Measurements from ENCODE around the gene DCHS2. TPM values are rescaled to one million over a fixed set of nuclear protein-coding genes. Genes with fewer than 3 reads are reported as not detected.

The DCHS2 gene
- total RNA-seq, 1 experiment from 2014 or later, result 0.02 TPM

DNA sequence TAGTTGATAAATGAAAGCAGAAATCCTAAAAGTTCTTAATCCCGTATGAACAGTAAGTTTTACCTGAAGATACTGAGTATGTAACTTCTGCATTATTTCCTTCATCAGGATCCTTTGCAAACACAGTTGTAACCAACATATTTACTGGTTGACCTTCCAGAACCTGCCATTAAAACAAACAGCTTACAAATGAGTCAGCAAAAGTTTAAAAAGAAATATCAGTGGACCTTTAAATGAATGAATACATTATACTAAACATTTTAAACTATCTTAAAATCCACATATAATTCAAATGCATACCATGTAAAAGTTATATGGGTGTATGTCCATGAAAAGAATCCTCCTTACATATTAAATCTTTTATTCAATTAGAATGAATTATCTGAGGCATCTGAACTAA lies 163.6 kb downstream of the DCHS2 start:
- H3K27me3 ChIP-seq (ENCODE audit: insufficient read depth, low read depth), result no peaks in the 10 kb centered on the region
- ChIA-PET CTCF (no interaction called here), POLR2A (ENCODE audit: unreplicated experiment) (no interaction called here)
- H3F3A ChIP-seq (ENCODE audit: insufficient read depth, low read depth), result no peaks in the 10 kb centered on the region
- no peak for TF ChIP-seq EZH2 (IDR thresholded peaks at IDR 0.05; ENCODE audit: low read depth)
- TF ChIP-seq, protein P1, sequence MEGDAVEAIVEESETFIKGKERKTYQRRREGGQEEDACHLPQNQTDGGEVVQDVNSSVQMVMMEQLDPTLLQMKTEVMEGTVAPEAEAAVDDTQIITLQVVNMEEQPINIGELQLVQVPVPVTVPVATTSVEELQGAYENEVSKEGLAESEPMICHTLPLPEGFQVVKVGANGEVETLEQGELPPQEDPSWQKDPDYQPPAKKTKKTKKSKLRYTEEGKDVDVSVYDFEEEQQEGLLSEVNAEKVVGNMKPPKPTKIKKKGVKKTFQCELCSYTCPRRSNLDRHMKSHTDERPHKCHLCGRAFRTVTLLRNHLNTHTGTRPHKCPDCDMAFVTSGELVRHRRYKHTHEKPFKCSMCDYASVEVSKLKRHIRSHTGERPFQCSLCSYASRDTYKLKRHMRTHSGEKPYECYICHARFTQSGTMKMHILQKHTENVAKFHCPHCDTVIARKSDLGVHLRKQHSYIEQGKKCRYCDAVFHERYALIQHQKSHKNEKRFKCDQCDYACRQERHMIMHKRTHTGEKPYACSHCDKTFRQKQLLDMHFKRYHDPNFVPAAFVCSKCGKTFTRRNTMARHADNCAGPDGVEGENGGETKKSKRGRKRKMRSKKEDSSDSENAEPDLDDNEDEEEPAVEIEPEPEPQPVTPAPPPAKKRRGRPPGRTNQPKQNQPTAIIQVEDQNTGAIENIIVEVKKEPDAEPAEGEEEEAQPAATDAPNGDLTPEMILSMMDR (conservative IDR thresholded peaks at IDR 0.05), result no peak
- H3K79me2 ChIP-seq (ENCODE audit: low read depth), result no peaks in the 10 kb centered on the region
- H4K20me1 ChIP-seq (ENCODE audit: insufficient read depth), result no peaks in the 10 kb centered on the region
- no peak overlapping the region for H3K27ac ChIP-seq
- no peaks in the 10 kb centered on the region for H3K4me1 ChIP-seq (replicated peaks; ENCODE audit: insufficient read depth)
- H3K4me3 ChIP-seq, result no peak overlapping the region
- DNase-seq, result no peak
- no TSS peak for BruUV-seq (replicated peaks)
- H3K9me3 ChIP-seq (ENCODE audit: insufficient read depth, low read depth), result no peaks in the 10 kb centered on the region
- no peaks in the 10 kb centered on the region for H3K36me3 ChIP-seq (ENCODE audit: low read depth)
- intact Hi-C loops (cut with micrococcal nuclease; ENCODE audit: unreplicated experiment), result no loop called here
- no peak overlapping the region for H2AFZ ChIP-seq
- no peaks in the 10 kb centered on the region for H3K9me2 ChIP-seq (ENCODE audit: insufficient read depth)
- H3K4me2 ChIP-seq, result no peak overlapping the region

DNA sequence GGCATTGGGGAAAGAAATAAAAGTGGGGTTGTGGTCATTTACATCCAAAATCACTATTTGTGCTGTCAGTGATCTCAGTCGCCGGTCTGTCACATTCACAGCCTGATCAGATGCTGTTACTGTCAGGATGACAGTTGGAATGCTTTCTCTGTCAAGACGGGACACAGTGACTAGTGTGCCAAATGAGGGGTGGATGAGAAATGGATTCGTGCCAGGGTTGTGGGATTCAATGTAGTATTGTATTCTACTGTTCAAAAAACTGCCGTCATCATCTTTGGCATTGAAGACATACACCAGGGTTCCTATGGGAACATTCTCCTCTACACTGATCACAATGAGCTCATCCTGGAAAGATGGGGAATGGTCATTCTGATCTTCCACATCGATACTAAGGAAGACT lies 171.1 kb downstream of the DCHS2 start:
- Histone ChIP-seq H3K4me1 (replicated peaks; ENCODE audit: insufficient read depth) (no peaks in the 10 kb centered on the region), H3K27me3 (ENCODE audit: insufficient read depth, low read depth) (no peaks in the 10 kb centered on the region), H3K36me3 (ENCODE audit: low read depth) (no peaks in the 10 kb centered on the region), H3K9me2 (ENCODE audit: insufficient read depth) (no peaks in the 10 kb centered on the region), H3K4me3 (no peak overlapping the region), H3K4me2 (no peak overlapping the region), H2AFZ (no peak overlapping the region), H3K9me3 (ENCODE audit: insufficient read depth, low read depth) (no peaks in the 10 kb centered on the region), H3F3A (ENCODE audit: insufficient read depth, low read depth) (no peaks in the 10 kb centered on the region), H4K20me1 (ENCODE audit: insufficient read depth) (no peaks in the 10 kb centered on the region), H3K79me2 (ENCODE audit: low read depth) (no peaks in the 10 kb centered on the region), H3K27ac (no peak overlapping the region)
- TF ChIP-seq, protein P1 (conservative IDR thresholded peaks at IDR 0.05), result no peak
- no peak for TF ChIP-seq EZH2 (IDR thresholded peaks at IDR 0.05; ENCODE audit: low read depth)
- DNase-seq, result no peak
- intact Hi-C loops (cut with micrococcal nuclease; ENCODE audit: unreplicated experiment), result no loop called here
- no TSS peak for BruUV-seq (replicated peaks)
- POLR2A ChIA-PET (ENCODE audit: unreplicated experiment), result no interaction called here
- CTCF ChIA-PET, result no interaction called here

DNA sequence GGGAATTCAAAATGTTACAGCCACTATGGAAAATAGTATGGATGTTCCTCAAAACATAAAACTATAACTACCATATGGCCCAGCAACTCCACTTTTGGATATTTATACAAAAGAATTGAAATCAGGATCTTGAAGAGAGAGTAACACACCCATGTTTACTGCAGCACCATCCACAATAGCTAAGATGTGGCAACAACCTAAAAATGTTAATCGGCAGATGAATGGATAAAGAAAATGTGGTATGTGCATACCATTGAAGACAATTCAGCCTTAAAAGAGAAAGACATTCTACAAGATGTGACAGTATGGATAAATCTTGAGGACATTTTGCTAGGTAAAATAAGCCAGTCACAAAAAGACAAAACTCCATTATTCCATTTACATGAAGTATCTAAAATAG lies 171.9 kb downstream of the DCHS2 start:
- Histone ChIP-seq H3K27ac (no peak overlapping the region), H3F3A (ENCODE audit: insufficient read depth, low read depth) (no peaks in the 10 kb centered on the region), H3K9me3 (ENCODE audit: insufficient read depth, low read depth) (no peaks in the 10 kb centered on the region), H3K4me2 (no peak overlapping the region), H4K20me1 (ENCODE audit: insufficient read depth) (no peaks in the 10 kb centered on the region), H3K9me2 (ENCODE audit: insufficient read depth) (no peaks in the 10 kb centered on the region), H3K27me3 (ENCODE audit: insufficient read depth, low read depth) (no peaks in the 10 kb centered on the region), H3K36me3 (ENCODE audit: low read depth) (no peaks in the 10 kb centered on the region), H3K4me1 (replicated peaks; ENCODE audit: insufficient read depth) (no peaks in the 10 kb centered on the region), H3K4me3 (no peak overlapping the region), H3K79me2 (ENCODE audit: low read depth) (no peaks in the 10 kb centered on the region), H2AFZ (no peak overlapping the region)
- no TSS peak for BruUV-seq (replicated peaks)
- intact Hi-C loops (cut with micrococcal nuclease; ENCODE audit: unreplicated experiment), result no loop called here
- POLR2A ChIA-PET (ENCODE audit: unreplicated experiment), result no interaction called here
- DNase-seq, result no peak
- CTCF ChIA-PET, result interaction anchor here (0.6 kb wide), 1 partner anchor 247 kb away, joined by 3 read pairs; no protein-coding TSS in a partner anchor
- no peak for TF ChIP-seq EZH2 (IDR thresholded peaks at IDR 0.05; ENCODE audit: low read depth)
- TF ChIP-seq, protein P1 (conservative IDR thresholded peaks at IDR 0.05), result no peak
